A549 (cell line): ENCODE measurements around the gene PLRG1.

Source experiments
- BHLHE40 ChIP-seq: IDR thresholded peaks from 2 replicates; pipeline ENCODE4 v1.6.1; 2012; ENCODE audit warnings: low read depth, low read length, inconsistent platforms
- CHD2 ChIP-seq: fragments of 150-350 bp; IDR thresholded peaks from 2 replicates; pipeline ENCODE4 v1.6.1; 2014; ENCODE audit warnings: low read length; ENCODE audit not compliant: partially characterized antibody
- CTCF ChIP-seq: fragments of >200 bp; sonication (Bioruptor Twin); formaldehyde crosslinking; IDR thresholded peaks from 3 replicates; pipeline ENCODE4 v1.5.1; 2016
- HDAC2 ChIP-seq: fragments of 200-600 bp; sonication (generic); IDR thresholded peaks from 2 replicates; pipeline ENCODE4 v1.6.1; 2016
- MAFK ChIP-seq: fragments of 450-650 bp; IDR thresholded peaks from 2 replicates; pipeline ENCODE4 v1.6.1; 2014; ENCODE audit not compliant: partially characterized antibody
- REST ChIP-seq: fragments of 200-600 bp; sonication (generic); IDR thresholded peaks from 2 replicates; pipeline ENCODE4 v1.6.1; 2016; ENCODE audit warnings: antibody characterized with exemption, mild to moderate bottlenecking, moderate library complexity

- TF ChIP-seq CHD2 (no peak), CTCF (no peak), HDAC2 (no peak), REST (no peak), BHLHE40 (no peak), MAFK (no peak)
These were observed 43.7 kb upstream of the PLRG1 start for GRCh38 chr4:154593868-154594267.
